A673 (cell line): ENCODE measurements around the gene TMEM164. TPM values are rescaled to one million over a fixed set of nuclear protein-coding genes. Genes with fewer than 3 reads are reported as not detected.

ENCODE experiments used
- BruUV-seq: library from RNA; stranded (reverse); fragments of 400-500 nt; replicated peaks from 2 replicates; lab custom pipeline; 2021; lab: Mats Ljungman, UMichigan
- CTCF ChIA-PET: fragments of 300-600 bp; sonication (Branson Sonifier 250); formaldehyde crosslinking; loops from one replicate; lab custom pipeline; 2022; ENCODE audit warnings: antibody characterized with exemption; lab: Charles Lee
- POLR2A ChIA-PET: fragments of 300-600 bp; sonication (Branson Sonifier 250); formaldehyde crosslinking; loops from one replicate; lab custom pipeline; 2022; ENCODE audit warnings: antibody characterized with exemption; ENCODE audit not compliant: low non-redundant PET; lab: Charles Lee
- DNase-seq: peaks from one replicate; pipeline ENCODE4 v3.0.0-alpha.2; 2015; ENCODE audit warnings: low spot score
- H3K27ac ChIP-seq: fragments of 200-600 bp; sonication (generic); 2 replicates; pipeline ENCODE4 v1.5.1; 2016; ENCODE audit warnings: mixed run types, low read depth, mild to moderate bottlenecking, mixed read lengths, antibody characterized with exemption, low read length; ENCODE audit not compliant: poor library complexity, severe bottlenecking
- H3K27me3 ChIP-seq: fragments of 200-600 bp; sonication (generic); replicated peaks from 2 replicates; pipeline ENCODE4 v1.6.1; 2017; ENCODE audit warnings: mixed run types, low read depth, mild to moderate bottlenecking, mixed read lengths, antibody characterized with exemption, low read length; ENCODE audit not compliant: insufficient read depth, poor library complexity
- H3K36me3 ChIP-seq: fragments of 200-600 bp; sonication (generic); 2 replicates; pipeline ENCODE4 v1.6.1; 2016; ENCODE audit warnings: mixed run types, mild to moderate bottlenecking, mixed read lengths, antibody characterized with exemption, low read length; ENCODE audit not compliant: insufficient read depth, poor library complexity, severe bottlenecking
- H3K4me1 ChIP-seq: fragments of 200-600 bp; sonication (generic); 2 replicates; pipeline ENCODE4 v1.6.1; 2017; ENCODE audit warnings: mixed run types, mild to moderate bottlenecking, mixed read lengths, antibody characterized with exemption, low read length; ENCODE audit not compliant: insufficient read depth, poor library complexity, severe bottlenecking
- H3K4me3 ChIP-seq: fragments of 200-600 bp; sonication (generic); 2 replicates; pipeline ENCODE4 v1.5.1; 2016; ENCODE audit warnings: low read depth, mixed run types, mild to moderate bottlenecking, mixed read lengths, low read length; ENCODE audit not compliant: poor library complexity, severe bottlenecking
- H3K9me3 ChIP-seq: fragments of 200-600 bp; sonication (generic); 2 replicates; pipeline ENCODE4 v1.6.1; 2016; ENCODE audit warnings: mixed run types, low read depth, mild to moderate bottlenecking, mixed read lengths, antibody characterized with exemption, low read length; ENCODE audit not compliant: poor library complexity, severe bottlenecking
- EZH2 ChIP-seq: fragments of 200-600 bp; sonication (generic); IDR thresholded peaks from 2 replicates; pipeline ENCODE4 v1.6.1; 2017; ENCODE audit warnings: borderline replicate concordance, low read depth, mild to moderate bottlenecking, mixed read lengths, antibody characterized with exemption, low read length; ENCODE audit not compliant: poor library complexity, severe bottlenecking
- intact Hi-C: fragments of 100-400 bp; cut with micrococcal nuclease; formaldehyde crosslinking; loops from one replicate; pipeline ENCODE4 v1.10.0; 2022; ENCODE audit not compliant: unreplicated experiment
- total RNA-seq: library from RNA; stranded (reverse); gene quantifications from 2 replicates; pipeline ENCODE4 v1.2.3, GENCODE V29; 2021
- TF ChIP-seq, protein P1 (sequence below): fragments of 300-800, 200-600 bp; sonication (generic); conservative IDR thresholded peaks from 2 replicates; pipeline ENCODE4 v1.5.1; 2017; ENCODE audit warnings: low read depth, mild to moderate bottlenecking, antibody characterized with exemption, low read length, moderate library complexity, mixed read lengths

TMEM164 gene
- total RNA-seq, 1 experiment from 2014 or later = 26.5 TPM

GRCh38 chrX:110056419-110056818 lies 53.5 kb downstream of the TMEM164 start:
- BruUV-seq = no TSS peak
- TF ChIP-seq, protein P1, sequence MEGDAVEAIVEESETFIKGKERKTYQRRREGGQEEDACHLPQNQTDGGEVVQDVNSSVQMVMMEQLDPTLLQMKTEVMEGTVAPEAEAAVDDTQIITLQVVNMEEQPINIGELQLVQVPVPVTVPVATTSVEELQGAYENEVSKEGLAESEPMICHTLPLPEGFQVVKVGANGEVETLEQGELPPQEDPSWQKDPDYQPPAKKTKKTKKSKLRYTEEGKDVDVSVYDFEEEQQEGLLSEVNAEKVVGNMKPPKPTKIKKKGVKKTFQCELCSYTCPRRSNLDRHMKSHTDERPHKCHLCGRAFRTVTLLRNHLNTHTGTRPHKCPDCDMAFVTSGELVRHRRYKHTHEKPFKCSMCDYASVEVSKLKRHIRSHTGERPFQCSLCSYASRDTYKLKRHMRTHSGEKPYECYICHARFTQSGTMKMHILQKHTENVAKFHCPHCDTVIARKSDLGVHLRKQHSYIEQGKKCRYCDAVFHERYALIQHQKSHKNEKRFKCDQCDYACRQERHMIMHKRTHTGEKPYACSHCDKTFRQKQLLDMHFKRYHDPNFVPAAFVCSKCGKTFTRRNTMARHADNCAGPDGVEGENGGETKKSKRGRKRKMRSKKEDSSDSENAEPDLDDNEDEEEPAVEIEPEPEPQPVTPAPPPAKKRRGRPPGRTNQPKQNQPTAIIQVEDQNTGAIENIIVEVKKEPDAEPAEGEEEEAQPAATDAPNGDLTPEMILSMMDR = no peak
- TF ChIP-seq EZH2 = no peak
- CTCF ChIA-PET = no interaction called here
- POLR2A ChIA-PET = no interaction called here
- Histone ChIP-seq H3K27me3 (no peaks in the 10 kb centered on the region), H3K27ac (no peak overlapping the region), H3K36me3 (no peaks in the 10 kb centered on the region), H3K4me3 (no peak overlapping the region), H3K4me1 (no peaks in the 10 kb centered on the region), H3K9me3 (no peaks in the 10 kb centered on the region)
- intact Hi-C loops = no loop called here
- no peak for DNase-seq

GRCh38 chrX:110059410-110059809 lies 56.5 kb downstream of the TMEM164 start:
- intact Hi-C loops = no loop called here
- Histone ChIP-seq H3K36me3 (no peaks in the 10 kb centered on the region), H3K27me3 (no peaks in the 10 kb centered on the region), H3K4me3 (no peak overlapping the region), H3K9me3 (no peaks in the 10 kb centered on the region), H3K4me1 (no peaks in the 10 kb centered on the region), H3K27ac (no peak overlapping the region)
- no peak for DNase-seq
- TF ChIP-seq EZH2 = no peak
- TF ChIP-seq, protein P1 = no peak
- ChIA-PET POLR2A (no interaction called here), CTCF (no interaction called here)
- no TSS peak for BruUV-seq

DNA sequence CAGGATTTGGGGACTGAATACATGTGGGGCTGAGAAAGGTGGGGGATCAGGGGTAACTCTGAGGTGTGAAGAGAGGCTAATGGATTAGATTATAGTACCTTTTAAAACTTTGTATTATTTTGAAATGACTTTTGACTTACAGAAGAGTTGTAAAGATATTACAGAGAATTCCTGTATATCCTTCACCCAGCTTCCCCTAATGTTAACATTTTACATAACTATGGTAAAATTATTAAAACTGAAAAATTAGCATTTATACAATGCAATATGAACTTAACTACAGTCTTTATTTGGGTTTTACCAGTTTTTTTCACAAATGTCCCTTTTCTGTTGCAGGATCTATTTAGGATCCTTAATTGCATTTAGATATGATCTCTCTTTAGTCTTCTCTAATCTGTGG lies 57.4 kb downstream of the TMEM164 start:
- CTCF ChIA-PET = no interaction called here
- no TSS peak for BruUV-seq
- no peaks in the 10 kb centered on the region for H3K4me1 ChIP-seq
- H3K36me3 ChIP-seq = no peaks in the 10 kb centered on the region
- intact Hi-C loops = no loop called here
- no peaks in the 10 kb centered on the region for H3K27me3 ChIP-seq
- TF ChIP-seq EZH2 = no peak
- TF ChIP-seq, protein P1 = no peak
- H3K4me3 ChIP-seq = no peak overlapping the region
- no peaks in the 10 kb centered on the region for H3K9me3 ChIP-seq
- DNase-seq = no peak
- no peak overlapping the region for H3K27ac ChIP-seq
- POLR2A ChIA-PET = no interaction called here
